Prostate gland (tissue), 2 donors: ENCODE results near the gene KLHL25.

Experiments
- POLR2A ChIP-seq: fragments of 450-650 bp; IDR thresholded peaks from one replicate; pipeline ENCODE4 v1.6.1; 2016; ENCODE audit warnings: antibody characterized with exemption, mild to moderate bottlenecking
- TF ChIP-seq, protein P1 (sequence below), 4 experiments: fragments of 200-600 bp in 2 of 4; fragments of 450-650 bp in 2 of 4; sonication (generic) in 2 of 4; IDR thresholded peaks; 1 replicate in 3 of 4; 2 replicates in 1 of 4; pipeline ENCODE4 v1.5.1; 2016 to 2019; ENCODE audit warnings: antibody characterized with exemption in 4 of 4, mild to moderate bottlenecking in 2 of 4, moderate library complexity in 2 of 4

DNA sequence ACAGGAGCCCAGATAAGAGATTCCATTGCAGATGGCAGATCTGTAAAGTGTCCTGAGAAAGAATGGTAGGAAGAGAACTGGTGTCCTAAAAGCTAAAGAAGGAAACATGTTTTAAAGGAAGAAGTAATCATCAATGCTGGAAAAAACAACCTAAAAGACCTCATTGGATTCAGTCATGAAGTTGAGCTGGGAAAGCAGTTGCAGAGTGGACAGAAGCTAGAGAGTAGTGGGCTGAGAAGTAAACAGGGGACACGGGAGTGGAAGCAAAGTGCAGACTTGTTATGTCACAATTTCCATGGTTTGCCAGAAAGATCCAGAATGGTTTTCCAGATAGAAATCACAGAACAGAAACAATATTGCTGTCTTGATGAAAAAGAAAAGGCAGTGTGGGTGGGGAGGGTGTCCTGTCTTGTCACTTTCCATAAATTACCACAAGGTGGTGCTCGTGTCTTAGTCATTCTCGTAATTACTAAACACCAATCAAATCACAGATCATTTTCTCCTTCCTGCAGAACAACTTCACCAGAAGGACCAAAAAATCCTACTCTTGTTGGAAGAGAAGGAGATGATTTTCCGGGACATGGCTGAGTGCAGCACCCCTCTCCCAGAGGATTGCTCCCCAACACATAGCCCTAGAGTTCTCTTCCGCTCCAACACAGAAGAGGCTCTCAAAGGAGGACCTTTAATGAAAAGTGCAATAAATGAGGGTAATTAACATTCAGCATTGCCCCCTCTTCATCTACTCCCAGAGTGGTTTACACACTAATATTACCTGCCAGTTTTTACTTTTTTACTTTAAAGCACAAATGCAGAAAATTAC is 64.5 kb downstream of the KLHL25 start:
- TF ChIP-seq, protein P1, sequence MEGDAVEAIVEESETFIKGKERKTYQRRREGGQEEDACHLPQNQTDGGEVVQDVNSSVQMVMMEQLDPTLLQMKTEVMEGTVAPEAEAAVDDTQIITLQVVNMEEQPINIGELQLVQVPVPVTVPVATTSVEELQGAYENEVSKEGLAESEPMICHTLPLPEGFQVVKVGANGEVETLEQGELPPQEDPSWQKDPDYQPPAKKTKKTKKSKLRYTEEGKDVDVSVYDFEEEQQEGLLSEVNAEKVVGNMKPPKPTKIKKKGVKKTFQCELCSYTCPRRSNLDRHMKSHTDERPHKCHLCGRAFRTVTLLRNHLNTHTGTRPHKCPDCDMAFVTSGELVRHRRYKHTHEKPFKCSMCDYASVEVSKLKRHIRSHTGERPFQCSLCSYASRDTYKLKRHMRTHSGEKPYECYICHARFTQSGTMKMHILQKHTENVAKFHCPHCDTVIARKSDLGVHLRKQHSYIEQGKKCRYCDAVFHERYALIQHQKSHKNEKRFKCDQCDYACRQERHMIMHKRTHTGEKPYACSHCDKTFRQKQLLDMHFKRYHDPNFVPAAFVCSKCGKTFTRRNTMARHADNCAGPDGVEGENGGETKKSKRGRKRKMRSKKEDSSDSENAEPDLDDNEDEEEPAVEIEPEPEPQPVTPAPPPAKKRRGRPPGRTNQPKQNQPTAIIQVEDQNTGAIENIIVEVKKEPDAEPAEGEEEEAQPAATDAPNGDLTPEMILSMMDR (IDR thresholded peaks at IDR 0.05), result peak; percentile 50 to 83 (median 81)
- no peak for TF ChIP-seq POLR2A
